T-helper 17 cell (primary cell): ENCODE measurements around the gene NISCH. TPM values are rescaled to one million over a fixed set of nuclear protein-coding genes. Genes with fewer than 3 reads are reported as not detected.
A peak's percentile ranks its signal among the peaks of the same experiment; 100 is the strongest.

Experiments
- ATAC-seq: fragments of 150-1000 bp; cut with Tn5 transposase; 2 replicates; pipeline ENCODE4 v1.10.0; 2021; ENCODE audit warnings: mild to moderate bottlenecking, moderate library complexity
- DNase-seq, 3 donors: peaks; one replicate each; pipeline versions ENCODE4 v3.0.0 to v3.0.0-alpha.2; 2020 to 2021
- H3K9me3 ChIP-seq: one replicate; pipeline ENCODE4 v1.7.0; 2013; ENCODE audit warnings: low read length, mild to moderate bottlenecking; ENCODE audit not compliant: control insufficient read depth, poor library complexity, severe bottlenecking
- H3K27ac Mint-ChIP-seq: one replicate; pipeline ENCODE4 v1.8.0; 2022; ENCODE audit warnings: mild to moderate bottlenecking, moderate library complexity, mixed read lengths
- H3K27me3 Mint-ChIP-seq: one replicate; pipeline ENCODE4 v1.8.0; 2022; ENCODE audit warnings: mixed read lengths
- H3K36me3 Mint-ChIP-seq: one replicate; pipeline ENCODE4 v1.8.0; 2022; ENCODE audit warnings: low read depth, mixed read lengths
- H3K4me1 Mint-ChIP-seq: one replicate; pipeline ENCODE4 v1.8.0; 2022; ENCODE audit warnings: mild to moderate bottlenecking, mixed read lengths
- H3K4me3 Mint-ChIP-seq: one replicate; pipeline ENCODE4 v1.8.0; 2022; ENCODE audit warnings: mild to moderate bottlenecking, moderate library complexity, mixed read lengths
- total RNA-seq, 4 donors: library from RNA in 2 of 4; stranded (reverse) in 2 of 4; gene quantifications; one replicate each; pipeline ENCODE4 v1.2.3 and lab custom pipeline; 2022 to 2026

NISCH gene
- total RNA-seq, 2 donors from 2014 or later = 121 to 146 TPM

DNA sequence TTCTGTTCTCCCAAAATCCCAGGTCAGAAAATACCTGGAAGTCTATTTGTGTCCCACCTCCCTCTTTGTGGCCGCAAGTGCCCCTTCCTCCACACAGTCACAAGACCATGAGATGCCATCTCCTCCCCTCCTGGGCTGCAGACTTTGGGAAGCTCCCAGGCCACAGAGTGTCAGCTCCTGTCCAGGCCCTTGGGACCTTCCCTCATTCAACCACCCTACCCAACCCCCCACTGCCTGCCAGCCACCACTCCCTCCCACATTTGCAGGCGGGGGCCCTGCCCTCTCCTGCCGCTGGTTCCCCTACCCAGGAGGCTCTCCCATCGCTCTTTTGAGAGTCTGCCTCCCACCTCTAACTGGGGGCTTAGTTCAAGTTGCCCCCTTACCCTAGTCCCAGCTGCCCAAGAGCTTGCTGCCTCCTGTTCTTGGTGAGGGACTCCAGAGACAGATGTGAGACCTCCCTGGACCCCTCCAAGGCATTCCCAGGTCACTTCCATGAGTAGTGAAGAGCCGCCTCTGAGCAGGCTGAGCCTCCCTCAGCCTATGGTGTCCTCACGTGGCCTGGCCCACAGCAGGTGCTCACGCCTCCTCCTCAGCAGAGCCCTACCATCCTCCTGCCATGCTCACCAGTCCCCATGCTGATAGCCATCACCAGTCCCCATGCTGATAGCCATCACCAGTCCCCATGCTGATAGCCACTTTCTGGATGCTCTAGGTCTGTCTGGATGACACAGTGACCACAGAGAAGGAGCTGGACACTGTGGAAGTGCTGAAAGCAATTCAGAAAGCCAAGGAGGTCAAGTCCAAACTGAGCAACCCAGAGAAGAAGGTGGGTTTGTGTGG, 23.9 kb downstream of the NISCH start:
- no peak for ATAC-seq
- no peaks in the 10 kb centered on the region for H3K9me3 ChIP-seq
- Mint-ChIP-seq H3K4me1 (peaks cover 7% of the 10 kb centered on the region), H3K27me3 (no peaks in the 10 kb centered on the region), H3K27ac (no peak overlapping the region), H3K4me3 (no peak overlapping the region), H3K36me3 (no peaks in the 10 kb centered on the region)
- no peak for DNase-seq

GRCh38 chr3:52479877-52480575, 24.6 kb downstream of the NISCH start:
- peaks cover 7% of the 10 kb centered on the region for H3K4me1 Mint-ChIP-seq

DNA sequence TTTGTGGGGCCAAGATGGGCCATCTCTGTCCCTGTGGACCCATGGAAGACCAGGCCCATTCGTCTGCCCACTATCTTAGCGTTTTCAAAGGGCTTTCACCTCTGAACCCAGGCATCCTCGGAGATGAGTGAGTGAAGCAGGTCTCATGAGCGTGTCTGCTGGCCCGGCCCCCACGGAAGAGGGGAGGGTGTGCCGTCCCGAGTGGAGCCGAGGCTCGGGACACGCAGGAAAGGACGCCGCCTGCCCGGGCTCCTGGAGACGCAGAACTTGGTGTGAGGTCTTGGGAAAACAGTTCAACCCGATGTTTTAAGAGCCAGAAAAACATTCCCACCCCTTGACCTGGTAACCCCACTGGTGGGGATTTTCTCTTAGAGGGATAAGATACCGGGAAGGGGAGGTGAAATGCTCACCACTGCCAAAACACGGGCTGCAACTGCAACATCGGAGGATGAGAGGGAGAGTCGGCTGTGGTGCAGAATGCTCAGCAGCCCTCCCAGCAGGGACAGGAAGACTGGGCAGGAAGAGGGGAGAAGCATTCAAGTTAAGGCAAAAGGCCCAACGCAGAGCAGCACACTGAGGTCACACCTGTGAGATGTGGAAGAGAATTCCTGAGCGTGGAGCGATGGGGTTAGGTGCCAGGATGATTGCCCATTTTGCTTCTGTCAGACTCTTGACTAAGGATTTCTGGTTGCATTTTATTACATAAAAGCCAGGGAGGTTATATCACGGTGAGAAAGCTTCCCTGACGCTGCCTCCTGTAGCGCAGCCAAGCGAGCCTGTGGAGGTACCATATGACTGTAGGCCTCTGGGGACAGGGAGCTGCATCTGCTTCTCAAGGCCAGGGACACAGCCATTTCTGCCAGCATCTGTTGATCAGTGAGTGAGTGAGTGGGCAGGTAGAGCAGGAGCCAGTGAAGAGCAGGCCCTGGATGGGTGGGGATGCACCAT, 25.6 kb downstream of the NISCH start:
- H3K4me1 Mint-ChIP-seq = peaks cover 7% of the 10 kb centered on the region
- ATAC-seq (no peak), DNase-seq (no peak)
- no peak overlapping the region for H3K4me3 Mint-ChIP-seq
- no peaks in the 10 kb centered on the region for H3K9me3 ChIP-seq
- no peaks in the 10 kb centered on the region for H3K27me3 Mint-ChIP-seq
- peaks cover 2% of the 10 kb centered on the region for H3K36me3 Mint-ChIP-seq
- H3K27ac Mint-ChIP-seq = no peak overlapping the region

More at GRCh38 chr3:52479877-52480575, 24.6 kb downstream of the NISCH start:
- Mint-ChIP-seq H3K36me3 (no peaks in the 10 kb centered on the region), H3K4me3 (no peak overlapping the region), H3K27me3 (no peaks in the 10 kb centered on the region), H3K27ac (no peak overlapping the region)
- no peak for DNase-seq
- no peaks in the 10 kb centered on the region for H3K9me3 ChIP-seq
- ATAC-seq = no peak

- H3K4me3 Mint-ChIP-seq = no peak overlapping the region
- H3K36me3 Mint-ChIP-seq = peaks cover 2% of the 10 kb centered on the region
- ATAC-seq (no peak), DNase-seq (no peak)
- H3K27ac Mint-ChIP-seq = peak overlapping the region; percentile 51
- no peaks in the 10 kb centered on the region for H3K9me3 ChIP-seq
- no peaks in the 10 kb centered on the region for H3K27me3 Mint-ChIP-seq
- H3K4me1 Mint-ChIP-seq = peaks cover 7% of the 10 kb centered on the region
Observed at GRCh38 chr3:52481819-52482521, 26.6 kb downstream of the NISCH start.

DNA sequence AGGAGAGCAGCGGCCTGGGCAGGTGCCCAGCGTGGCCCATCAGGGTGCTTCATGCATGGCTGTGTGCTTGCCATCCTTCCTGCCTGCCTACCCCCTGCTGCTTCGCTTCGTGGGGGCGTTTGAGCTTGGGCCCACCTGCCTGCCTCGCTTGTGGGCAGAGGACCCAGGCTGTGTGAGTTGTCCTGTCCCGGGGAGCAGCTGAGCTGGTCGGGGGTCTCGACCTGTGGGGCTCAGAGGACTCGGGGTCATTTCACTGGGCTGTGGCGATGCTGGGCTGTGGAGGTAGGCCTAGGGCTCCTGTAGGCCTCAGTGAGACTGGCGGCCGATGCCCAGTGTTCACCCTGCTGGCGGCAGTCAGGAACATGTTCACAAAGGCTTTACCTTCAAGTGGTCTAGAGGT, 27.7 kb downstream of the NISCH start:
- H3K27ac Mint-ChIP-seq = peak overlapping the region; percentile 51
- H3K4me1 Mint-ChIP-seq = peaks cover 7% of the 10 kb centered on the region
- H3K4me3 Mint-ChIP-seq = no peak overlapping the region
- DNase-seq = no peak
- ATAC-seq = no peak
- no peaks in the 10 kb centered on the region for H3K27me3 Mint-ChIP-seq
- H3K36me3 Mint-ChIP-seq = peaks cover 2% of the 10 kb centered on the region
- no peaks in the 10 kb centered on the region for H3K9me3 ChIP-seq

GRCh38 chr3:52483577-52484381, 28.4 kb downstream of the NISCH start:
- Mint-ChIP-seq H3K36me3 (peaks cover 2% of the 10 kb centered on the region), H3K4me3 (no peak overlapping the region), H3K27me3 (no peaks in the 10 kb centered on the region), H3K27ac (no peak overlapping the region), H3K4me1 (peaks cover 7% of the 10 kb centered on the region)
- DNase-seq (no peak), ATAC-seq (no peak)
- no peaks in the 10 kb centered on the region for H3K9me3 ChIP-seq

DNA sequence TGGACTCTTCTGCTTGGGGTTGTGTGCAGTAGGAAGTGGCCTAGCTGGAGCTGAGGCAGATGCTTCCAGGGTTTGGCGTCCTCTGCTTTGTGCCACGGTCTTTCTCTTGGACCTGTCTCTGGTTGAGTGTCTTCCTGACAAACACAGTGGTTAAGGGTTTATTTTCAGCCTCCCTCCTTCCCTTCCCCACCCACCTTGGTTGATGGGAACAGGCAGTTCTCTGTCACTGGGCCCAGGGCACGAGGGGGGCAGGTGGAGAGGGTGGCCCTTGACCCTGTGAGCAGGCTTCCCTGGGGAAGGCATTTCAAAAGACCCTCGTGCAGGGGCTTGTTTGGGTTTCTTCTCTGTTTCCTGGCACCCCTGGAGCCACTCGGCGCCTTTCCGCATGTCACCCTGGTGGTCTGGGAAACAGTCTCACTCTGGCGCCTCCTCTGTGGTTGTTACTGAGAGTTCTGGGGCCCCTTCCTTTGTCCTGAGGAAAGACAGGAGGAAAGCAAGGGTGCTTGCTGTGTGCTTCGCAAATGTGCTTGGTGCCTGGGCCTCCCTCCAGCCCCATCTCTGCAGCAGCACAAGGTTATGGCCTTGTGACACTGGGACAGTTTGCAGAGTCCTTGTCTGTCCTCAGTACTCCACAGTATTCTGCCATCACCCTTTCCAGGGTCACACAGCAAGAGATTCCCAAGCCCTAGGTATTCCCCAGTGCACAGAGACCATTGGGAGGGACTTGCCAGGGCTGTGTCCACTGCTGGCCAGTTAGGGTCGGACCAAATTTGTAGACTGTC, 29.5 kb downstream of the NISCH start:
- DNase-seq = no peak
- ATAC-seq = no peak
- Mint-ChIP-seq H3K27me3 (no peaks in the 10 kb centered on the region), H3K4me1 (peaks cover 5% of the 10 kb centered on the region), H3K36me3 (peaks cover 2% of the 10 kb centered on the region), H3K27ac (peak overlapping the region; percentile 73), H3K4me3 (no peak overlapping the region)
- H3K9me3 ChIP-seq = no peaks in the 10 kb centered on the region

GRCh38 chr3:52487050-52487787, 31.8 kb downstream of the NISCH start:
- Mint-ChIP-seq H3K4me3 (no peak overlapping the region), H3K27me3 (no peaks in the 10 kb centered on the region), H3K4me1 (peaks cover 8% of the 10 kb centered on the region), H3K27ac (no peak overlapping the region), H3K36me3 (peaks cover 2% of the 10 kb centered on the region)
- no peaks in the 10 kb centered on the region for H3K9me3 ChIP-seq
- DNase-seq (no peak), ATAC-seq (no peak)

GRCh38 chr3:52487788-52488691, 32.6 kb downstream of the NISCH start:
- Mint-ChIP-seq H3K27me3 (no peaks in the 10 kb centered on the region), H3K4me3 (no peak overlapping the region), H3K27ac (no peak overlapping the region), H3K36me3 (peaks cover 2% of the 10 kb centered on the region), H3K4me1 (peaks cover 8% of the 10 kb centered on the region)
- DNase-seq = no peak
- no peaks in the 10 kb centered on the region for H3K9me3 ChIP-seq
- no peak for ATAC-seq

GRCh38 chr3:52488746-52489145, 33.3 kb downstream of the NISCH start:
- Mint-ChIP-seq H3K36me3 (peaks cover 2% of the 10 kb centered on the region), H3K27ac (no peak overlapping the region), H3K4me3 (no peak overlapping the region), H3K27me3 (no peaks in the 10 kb centered on the region), H3K4me1 (peaks cover 8% of the 10 kb centered on the region)
- H3K9me3 ChIP-seq = no peaks in the 10 kb centered on the region
- ATAC-seq = no peak
- no peak for DNase-seq
